HG03558 (cell line): ENCODE measurements around the gene MARCHF3.

ENCODE experiments used
- ATAC-seq: cut with Tn5 transposase; IDR thresholded peaks from one replicate; pipeline ENCODE4 v1.9.1; 2021; ENCODE audit warnings: moderate number of reproducible peaks; ENCODE audit not compliant: unreplicated experiment; ENCODE audit errors: extremely low read depth

The MARCHF3 gene

DNA sequence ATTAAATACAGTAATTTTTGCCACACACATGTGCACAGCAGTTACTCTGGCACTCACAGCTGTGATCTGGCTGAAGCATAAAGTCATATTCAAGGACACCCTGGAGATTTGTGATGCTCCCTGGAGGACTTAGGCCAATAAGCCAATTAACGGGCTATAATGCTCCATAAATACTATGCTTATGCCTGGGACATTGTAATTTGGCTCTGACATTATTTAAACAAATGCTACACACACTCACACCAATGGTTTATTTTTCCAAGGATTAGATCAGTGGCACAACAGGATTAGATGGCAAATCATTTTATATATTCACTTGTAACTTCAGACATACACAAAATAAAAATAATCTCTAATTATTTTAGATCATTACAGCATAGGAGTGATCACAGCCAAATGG lies 142.2 kb downstream of the MARCHF3 start:
- ATAC-seq = no peak

DNA sequence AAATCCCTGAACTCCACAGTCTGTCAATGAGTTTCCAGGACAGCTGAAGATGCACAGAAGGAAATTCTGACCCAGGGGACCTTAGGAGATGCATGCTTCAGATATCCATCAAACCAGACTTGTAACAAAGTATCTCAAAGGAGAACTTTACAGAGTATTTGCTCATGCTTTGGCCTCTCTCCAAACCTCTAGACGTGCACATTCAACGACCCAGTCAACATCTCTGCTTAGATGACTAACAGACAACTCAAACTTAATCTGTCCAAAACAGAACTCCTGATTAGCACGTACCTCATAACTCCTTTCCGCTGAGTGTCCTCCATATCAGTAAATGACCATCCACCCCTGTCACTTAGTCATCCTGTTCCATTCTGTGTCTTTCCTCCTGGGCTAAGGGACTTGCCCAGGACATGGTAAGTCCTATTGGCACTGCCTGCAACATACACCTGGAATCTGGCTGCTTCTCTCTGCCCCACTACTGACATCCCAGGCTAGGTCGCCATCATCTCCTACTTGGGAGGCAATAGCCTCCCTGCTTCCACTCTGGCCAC lies 146.0 kb downstream of the MARCHF3 start:
- ATAC-seq = no peak

DNA sequence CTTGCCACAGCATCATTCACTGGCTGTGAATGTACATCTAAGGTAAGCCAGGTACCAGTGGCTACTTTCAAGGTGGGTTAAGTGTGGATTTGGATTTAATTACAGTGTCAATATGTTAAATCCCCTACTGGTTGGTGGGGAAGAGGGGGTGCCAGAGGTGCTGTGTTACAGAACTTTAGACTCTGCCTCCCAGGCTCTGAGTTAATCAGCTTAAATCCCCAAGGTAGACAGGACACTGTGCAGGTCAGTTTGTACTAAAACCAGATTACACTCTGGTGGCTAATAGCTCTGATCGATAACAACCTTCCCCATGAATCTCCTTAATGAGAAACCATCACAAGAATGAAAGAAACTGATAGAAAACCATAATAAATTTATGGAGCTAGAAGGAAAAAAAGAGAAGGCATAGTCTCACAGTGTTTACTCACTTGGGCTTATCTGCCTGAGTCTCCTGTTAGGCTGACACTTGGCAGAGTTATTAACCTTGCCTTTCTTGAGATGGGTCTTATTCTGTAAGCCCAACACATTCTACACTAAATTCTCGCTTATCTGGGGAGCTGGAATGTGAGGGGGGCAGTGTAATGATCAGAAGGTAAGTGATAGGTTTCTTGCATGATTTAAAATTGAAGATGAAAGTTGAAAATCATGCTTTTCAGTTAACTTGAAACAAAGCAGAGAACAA lies 146.7 kb downstream of the MARCHF3 start:
- ATAC-seq = no peak

DNA sequence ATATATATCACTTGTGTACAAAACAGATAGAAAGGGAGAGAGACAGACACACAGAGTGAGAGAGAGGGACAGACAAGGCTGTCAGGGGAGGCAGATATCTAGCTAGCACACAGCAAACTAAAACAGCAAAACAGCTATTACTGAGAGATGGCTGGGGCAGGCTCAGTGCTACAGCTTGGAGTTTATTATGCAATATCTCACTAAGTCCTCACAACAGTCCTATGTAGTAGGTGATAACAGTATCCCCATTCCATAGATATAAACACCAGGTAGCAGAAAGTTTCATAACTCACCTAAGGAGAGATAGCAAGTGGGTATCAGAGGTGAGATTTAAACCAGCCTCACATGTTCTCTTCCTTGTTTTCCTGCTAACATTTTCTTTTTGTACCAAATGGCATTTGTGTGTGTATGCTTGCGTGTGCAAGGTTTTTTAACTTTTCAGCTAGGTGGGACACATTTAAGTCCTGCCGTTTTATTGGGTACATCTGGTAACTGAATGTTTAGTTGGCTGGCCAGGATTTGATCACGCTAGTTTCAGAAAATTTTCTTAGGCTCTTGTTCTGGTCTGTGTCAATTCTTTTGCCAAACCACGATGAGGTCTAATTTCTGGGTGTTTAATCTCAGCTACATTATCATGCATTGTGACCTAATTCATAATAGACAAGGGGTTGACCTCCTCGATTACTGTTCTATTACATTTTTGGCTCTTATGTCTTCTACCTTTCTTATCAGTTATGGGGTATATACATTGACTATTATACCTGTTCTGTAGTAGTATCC lies 148.3 kb downstream of the MARCHF3 start:
- ATAC-seq = no peak

DNA sequence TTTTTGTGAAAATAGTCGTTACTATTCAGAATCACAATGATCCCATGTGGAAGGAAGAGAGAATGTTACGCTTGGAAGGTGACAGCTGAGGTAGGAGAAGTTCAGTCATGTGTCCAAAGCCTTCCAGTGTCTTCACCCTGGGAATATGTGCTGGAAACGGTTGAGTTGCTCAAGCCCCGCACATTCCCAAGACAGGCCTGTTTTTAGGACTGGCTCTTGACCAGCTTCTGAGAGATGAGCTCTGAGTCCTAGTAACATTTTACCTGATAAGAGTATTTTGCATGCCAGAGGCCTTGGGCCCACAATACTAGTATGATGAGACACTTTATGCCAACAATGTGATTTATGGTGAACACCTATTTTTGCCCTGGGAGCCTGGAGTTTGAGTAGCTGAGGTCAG lies 151.7 kb downstream of the MARCHF3 start:
- ATAC-seq = no peak

DNA sequence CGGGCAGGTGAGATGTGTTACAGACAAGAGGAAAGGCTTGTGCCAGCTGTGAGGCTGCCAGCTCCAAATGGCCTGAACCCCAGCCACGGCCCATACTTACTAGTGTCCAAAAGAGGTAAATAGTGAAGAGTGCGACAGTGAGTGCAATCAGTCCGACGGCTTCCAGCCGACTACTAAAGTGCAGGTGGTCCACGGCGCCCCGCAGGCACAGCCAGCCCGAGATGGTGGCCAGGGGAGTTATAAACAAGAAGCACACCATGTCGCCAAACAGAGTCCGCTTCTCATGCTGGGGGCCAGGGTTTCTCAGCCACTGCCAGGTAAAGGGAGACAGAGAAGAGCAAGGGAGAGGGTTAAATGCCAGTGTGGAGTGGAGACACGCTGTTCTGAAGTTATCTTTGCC lies 152.3 kb downstream of the MARCHF3 start:
- ATAC-seq = no peak

DNA sequence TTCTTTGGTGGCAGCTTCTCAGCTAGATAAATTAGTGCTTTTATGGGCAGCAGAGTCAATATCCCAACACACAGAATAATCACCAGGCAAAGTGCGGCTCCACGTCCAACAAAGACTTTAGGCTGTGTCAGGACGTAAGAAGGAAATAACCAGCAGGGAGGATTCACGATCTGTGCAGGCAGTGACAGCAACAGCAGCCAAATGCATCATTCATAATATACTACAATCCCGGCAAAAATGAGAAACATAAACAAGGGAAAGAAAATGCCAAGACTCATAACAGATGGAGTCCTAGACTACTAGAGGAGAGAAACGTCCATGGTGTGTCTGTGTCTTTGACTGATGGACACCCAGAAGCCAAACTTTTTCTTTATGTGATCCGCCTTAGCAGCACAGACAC lies 152.8 kb downstream of the MARCHF3 start:
- ATAC-seq = no peak

DNA sequence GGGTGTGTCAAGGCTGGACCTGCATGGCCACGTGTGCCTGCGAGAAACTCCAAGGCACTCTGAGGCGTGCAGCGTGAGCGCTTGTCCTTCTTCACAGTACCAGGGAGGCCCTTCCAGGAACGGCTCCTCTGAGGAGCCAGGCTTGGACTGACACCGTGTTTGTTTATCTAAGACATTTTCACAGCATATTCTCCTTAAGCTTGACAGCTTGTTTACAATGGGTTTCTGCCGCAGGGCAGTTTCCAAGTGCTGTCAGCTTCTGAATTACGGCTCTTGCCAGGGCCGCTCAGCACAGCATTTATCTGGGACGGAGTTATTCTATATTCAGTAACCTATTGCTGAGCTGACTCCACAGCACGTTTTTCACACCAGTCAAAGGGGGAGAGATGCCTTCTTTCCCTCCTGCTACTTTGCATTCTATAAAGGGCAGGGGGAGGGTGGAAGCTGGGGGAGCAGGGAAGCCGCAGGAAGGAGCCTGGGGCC lies 155.0 kb downstream of the MARCHF3 start:
- ATAC-seq = no peak

DNA sequence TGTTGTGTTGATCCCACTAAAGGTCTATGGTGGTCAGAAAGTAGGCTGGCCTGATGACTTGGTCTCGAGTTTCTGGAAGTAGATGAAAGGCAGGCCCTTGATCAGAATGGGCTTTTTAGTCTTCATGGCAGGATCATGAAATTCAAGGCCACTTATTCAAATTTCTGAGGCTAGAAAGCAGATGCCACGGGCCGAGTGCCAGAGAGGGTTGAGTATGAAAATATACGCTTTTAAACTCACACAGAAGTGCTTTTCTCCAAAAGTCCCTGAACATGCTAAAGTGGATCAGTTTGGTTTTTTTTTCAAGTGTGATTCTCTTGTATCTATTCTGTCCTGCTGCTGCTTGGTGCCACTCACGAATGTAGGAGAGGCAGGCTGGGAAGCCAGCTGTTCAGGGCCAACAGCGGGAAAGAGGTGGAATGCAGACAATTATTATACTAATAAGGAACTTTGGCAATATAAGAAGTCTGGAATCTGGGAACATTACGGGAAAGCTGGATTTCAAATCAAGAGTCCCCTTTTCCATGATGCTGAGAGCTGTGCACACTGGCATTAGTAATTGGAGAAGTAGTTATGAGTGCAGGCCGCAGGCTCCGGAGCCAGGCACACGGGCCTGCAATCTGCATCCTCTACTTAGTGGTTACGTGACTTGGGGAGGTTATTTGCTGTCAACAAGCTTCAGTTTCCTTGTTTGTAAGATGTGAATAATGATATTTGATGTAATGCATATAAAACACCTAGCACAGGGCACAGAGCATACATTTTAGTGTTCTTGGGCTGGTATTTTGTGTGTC lies 157.6 kb downstream of the MARCHF3 start:
- ATAC-seq = no peak

DNA sequence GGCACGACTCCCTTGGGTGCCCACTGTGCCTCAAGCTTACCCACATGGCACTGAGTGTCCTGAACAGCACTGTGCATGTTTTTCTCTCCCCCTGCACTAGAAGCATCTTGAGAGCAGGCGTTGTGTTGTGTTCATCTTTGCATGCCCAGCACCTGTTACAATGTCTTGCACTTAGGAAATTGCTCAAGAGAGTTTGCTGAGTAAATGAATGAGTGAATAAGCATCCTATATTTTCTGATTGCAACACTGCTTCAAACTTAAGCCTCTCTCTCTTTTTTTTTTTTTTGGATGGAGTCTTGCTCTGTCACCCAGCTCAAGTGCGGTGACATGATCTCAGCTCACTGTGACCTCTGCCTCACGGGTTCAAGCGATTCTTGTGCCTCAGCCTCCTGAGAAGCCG lies 158.9 kb downstream of the MARCHF3 start:
- no peak for ATAC-seq

DNA sequence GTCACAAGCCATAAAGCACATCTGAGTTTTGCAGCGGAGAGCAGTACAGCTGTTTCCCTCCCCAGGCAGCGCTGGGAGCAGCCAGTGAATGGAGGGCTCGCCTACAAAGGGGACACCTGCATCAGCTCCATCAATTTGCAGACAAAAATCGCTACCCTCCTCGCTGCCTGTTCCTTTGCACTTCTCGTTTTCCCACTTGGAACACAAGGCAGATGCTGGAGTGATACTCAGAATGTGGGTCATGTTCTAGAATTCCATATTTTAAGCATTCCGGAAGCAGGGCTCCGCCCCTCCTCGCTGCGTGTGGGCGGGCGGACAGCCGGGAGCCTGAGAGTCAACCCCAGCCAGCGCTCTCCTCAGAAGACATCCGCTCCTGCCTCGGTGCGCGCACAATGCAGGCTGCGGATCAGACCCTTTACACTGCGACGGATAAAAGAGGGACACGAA lies 161.3 kb downstream of the MARCHF3 start:
- ATAC-seq = peak; percentile 56

DNA sequence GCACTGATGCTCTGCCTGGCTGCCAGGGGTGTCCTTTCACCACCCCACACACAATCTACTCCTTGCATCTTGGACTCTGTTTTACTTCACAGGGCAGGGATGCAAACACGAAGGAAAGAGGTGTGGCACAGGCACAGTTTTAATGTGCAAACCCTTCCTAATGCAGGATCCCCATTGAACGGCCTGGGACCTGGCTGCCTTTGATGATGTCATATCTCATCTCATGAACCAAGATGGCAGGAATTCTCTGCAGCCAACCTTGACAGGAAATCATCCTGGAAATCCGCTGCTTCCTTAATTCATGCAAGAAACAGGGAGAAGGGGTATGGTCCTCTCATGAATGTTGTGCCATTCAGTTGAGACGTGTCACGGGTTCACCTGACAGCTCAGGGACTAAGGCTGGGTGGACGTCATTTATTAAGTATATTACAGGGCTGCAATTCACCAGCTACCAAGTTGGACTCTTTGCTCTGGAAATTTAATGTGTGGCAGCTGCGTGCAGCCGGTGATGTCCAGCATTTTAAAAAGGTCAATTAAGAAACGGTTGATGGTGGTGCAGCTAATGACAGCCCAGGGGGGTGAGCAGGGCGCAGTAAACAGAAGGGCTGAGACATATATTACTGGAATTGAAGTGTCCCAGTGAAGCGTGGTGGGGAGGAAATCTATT lies 161.9 kb downstream of the MARCHF3 start:
- ATAC-seq = no peak

DNA sequence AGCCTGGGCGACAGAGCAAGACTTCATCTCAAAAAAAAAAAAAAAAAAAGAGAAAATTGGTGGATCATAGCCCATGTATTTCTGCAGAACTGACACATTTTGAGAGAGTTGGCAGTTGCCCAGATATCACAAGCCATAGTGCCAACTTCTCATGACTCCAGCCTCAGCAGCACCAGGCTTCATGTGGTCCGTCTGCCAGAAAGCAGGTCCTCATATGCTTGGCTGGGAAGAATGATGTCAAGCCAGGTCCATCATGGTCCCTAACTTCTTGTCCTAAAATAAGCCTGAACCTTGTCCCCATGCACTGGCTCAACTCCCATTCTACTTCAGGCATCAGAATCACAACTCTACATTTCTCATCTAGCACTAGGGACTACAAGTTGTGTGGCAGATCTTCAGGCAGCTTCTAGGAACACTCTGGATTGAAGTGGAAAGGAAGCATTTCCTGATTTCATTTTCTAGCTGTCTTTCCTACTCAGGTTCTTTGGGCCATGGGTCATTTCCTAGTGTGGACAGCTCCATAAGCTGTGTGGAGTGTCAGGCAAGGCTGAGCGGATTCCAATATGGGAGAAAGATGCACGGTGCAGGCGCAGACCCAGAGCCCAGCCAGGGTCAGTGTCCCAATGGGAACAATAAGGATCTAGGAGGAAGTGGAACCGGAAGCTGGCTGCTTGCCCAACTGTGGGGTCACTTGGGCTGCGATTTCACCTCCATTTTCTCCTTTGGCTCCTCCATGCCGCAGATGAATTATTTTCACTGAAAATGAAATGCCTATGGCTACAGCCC lies 163.3 kb downstream of the MARCHF3 start:
- no peak for ATAC-seq

DNA sequence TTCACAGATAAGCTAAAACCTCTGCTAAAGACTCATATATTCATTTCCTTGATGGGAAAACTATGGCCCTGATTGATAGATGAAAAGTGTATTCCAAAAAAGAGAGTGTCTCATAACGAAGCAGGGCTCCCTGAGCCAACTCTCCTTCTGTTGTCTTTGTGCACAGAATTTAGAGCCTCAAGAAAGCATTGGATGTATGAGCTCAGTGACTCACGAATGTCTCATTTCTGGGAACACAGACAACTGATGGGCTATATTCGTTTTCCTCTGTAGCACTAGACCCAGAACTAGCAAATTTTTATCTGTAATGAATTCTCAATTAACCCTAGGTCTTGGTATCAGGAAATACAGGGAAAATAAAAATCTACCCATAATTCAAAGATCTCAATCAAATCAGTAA lies 165.1 kb downstream of the MARCHF3 start:
- no peak for ATAC-seq

DNA sequence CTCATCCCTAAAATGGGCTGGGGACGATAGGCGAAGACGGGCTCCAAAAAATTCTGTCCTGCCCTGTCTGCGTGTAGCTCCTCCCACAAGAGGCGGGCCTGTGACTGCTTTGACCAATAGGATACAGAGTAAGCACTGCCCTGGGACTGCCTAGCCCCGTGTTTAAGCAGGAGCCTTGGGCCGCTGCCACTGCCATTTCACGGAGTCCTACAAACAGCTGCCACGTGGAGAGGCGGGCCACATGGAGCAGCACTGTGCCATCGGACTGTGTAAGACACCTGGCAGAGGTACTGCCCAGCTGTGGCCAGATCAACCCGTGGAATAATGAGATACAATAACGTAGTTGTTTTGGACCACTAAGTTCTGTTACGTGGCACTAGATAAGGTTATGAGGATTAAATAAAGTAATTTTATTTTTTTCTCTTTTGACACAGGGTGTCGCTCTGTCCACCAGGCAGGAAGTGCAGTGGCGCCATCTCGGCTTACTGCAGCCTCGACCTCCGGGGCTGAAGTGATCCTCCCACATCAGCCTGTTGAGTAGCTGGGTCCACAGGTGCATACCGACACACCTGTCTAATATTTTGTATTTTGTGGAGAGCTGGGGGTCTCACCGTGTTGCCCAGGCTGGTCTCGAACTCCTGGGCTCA lies 166.2 kb downstream of the MARCHF3 start:
- ATAC-seq = no peak

DNA sequence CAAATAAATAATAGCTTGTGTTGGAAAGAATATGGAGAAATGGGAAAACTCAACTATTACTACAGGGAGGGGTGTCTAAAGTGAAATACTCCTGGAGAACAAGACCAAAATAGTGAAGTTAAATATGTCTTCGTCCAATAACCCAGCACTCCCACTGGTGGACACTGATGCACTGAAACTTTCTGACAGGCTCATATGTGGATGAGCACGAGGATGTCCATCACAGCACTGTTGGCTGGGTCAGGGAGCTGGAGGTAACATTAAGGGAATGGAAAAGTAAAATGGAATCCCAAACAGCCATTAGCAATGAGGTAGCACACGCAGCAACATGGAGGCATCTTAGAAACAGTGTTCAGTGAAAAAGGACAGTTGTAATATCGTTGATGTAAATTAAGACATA lies 167.0 kb downstream of the MARCHF3 start:
- ATAC-seq = no peak

DNA sequence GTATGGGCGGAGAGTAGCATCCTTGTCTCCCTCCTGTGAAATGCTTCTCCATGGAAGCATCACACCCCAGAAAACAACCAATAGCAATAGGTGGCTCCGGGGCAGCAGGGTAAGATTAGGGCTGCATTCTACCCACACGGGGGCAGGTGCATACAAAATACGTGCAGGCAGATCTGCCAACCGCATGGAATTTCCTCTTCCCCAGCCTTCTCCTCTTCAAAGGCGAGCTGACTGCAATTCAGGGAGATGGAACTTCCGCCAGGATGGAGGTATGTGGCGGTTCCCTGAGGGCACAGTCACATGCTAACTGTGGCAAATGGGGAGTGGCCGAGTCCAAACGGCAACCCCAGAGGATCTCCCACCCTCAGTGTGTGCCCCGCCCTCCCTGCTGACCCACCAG lies 171.9 kb downstream of the MARCHF3 start:
- ATAC-seq = no peak

DNA sequence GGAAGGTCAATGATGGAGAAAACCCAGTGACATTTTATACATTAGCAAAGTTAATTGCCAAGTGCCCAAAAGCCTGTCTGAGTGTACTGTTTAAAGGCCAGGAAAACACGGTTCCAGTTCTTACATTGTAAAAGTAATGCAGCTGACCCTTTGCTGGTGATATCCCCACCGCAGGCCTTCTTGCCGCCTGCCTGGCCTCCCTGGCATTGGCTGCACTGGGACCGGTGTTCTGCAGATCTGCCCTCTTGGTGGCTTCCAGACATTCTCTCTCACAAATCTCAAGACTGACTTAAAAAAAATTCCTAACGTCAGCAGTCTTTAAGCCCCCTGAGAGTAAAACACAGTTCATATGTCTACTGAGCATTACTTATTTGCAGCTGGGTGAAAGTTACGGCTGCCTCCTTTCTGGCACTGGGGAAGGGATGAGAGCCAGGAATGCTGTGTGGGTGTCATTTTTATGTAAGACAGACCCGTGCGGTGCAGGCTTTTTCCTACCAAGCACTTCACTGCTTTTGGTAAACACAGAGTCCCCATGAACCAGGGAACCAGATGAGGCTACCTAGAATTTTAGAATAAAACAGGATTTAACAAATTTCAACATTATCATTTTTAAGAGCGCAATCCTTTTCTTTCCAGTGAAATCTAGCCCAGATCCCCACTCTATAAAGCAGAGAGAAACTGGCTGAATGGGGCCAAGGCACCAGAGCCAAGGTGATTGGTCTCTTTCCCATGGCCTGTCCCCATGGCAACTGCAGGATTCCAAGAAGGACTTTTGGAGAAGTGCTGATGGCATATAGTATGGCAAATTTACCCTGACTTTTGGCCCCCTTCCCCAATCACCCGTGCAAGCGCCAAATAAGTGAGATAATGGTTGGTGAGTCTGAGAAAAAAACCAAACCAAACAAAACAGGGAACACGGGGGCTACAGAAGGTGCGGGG lies 172.6 kb downstream of the MARCHF3 start:
- ATAC-seq = no peak
